DOHH2 (cell line): ENCODE results near the gene PNPLA7.

Experiments used
- EZH2phosphoT487 ChIP-seq: fragments of 200-600 bp; sonication (generic); IDR thresholded peaks from 2 replicates; pipeline ENCODE4 v1.6.1; 2017; ENCODE audit warnings: borderline replicate concordance, mild to moderate bottlenecking, antibody characterized with exemption, low read length, moderate library complexity, mixed read lengths
- TF ChIP-seq, protein P1 (sequence below): fragments of 200-600 bp; sonication (generic); IDR thresholded peaks from one replicate; pipeline ENCODE4 v1.5.1; 2014; ENCODE audit warnings: antibody characterized with exemption, mild to moderate bottlenecking, low read depth, low read length; ENCODE audit not compliant: poor library complexity, severe bottlenecking

DNA sequence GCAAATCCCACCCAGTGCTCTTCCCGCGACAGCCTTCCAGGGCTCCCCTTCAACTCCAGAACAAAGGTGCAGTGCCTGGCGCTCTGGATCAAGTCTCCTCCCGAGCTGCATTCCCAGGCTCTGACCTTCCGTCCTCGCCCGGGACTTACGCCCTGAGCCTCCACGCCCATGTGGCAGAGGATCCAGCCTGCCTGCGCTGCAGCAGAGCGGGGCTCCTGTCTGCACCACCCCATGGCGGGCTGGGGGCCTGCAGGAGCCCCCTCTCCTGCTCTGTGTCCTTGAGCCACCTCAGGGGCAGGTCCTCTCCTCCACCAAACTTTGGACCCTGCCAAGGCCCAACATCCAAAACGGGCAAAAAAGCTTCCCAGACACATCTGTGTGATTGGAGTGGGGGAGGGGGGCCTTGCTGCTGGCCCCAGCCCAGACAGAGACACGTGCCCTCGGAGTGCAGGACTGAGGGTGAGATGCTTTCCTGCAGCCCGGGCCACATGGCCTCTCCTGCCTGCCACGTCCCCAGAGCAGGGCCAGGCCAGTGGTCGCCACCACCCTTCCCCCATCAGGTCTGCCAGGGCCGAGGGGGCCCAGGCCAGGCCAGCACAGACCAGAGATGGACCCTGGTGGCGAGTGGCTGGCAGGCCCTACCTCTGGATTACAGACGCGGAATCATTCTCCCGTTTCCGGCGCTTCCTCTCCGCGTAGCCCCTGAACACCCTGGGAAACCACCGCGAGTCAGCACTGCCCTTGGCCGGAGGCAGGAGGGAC, 95.4 kb downstream of the PNPLA7 start:
- TF ChIP-seq, protein P1, sequence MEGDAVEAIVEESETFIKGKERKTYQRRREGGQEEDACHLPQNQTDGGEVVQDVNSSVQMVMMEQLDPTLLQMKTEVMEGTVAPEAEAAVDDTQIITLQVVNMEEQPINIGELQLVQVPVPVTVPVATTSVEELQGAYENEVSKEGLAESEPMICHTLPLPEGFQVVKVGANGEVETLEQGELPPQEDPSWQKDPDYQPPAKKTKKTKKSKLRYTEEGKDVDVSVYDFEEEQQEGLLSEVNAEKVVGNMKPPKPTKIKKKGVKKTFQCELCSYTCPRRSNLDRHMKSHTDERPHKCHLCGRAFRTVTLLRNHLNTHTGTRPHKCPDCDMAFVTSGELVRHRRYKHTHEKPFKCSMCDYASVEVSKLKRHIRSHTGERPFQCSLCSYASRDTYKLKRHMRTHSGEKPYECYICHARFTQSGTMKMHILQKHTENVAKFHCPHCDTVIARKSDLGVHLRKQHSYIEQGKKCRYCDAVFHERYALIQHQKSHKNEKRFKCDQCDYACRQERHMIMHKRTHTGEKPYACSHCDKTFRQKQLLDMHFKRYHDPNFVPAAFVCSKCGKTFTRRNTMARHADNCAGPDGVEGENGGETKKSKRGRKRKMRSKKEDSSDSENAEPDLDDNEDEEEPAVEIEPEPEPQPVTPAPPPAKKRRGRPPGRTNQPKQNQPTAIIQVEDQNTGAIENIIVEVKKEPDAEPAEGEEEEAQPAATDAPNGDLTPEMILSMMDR = no peak
- TF ChIP-seq EZH2phosphoT487 = no peak
